Embryonic facial prominence (tissue), 1 donor: ENCODE data around the gene HHAT.
"Not testable (repeated sequence)": the region's sequence is repeated elsewhere in the genome, so short reads cannot be mapped to it uniquely, and the experiment has no call there.

Experiments used
- DNase-seq: peaks from one replicate; pipeline ENCODE4 v3.0.0-alpha.2; 2016; ENCODE audit errors: extremely low spot score

Gene HHAT

GRCh38 chr1:210313921-210314320, 14.8 kb upstream of the HHAT start:
- no peak for DNase-seq

DNA sequence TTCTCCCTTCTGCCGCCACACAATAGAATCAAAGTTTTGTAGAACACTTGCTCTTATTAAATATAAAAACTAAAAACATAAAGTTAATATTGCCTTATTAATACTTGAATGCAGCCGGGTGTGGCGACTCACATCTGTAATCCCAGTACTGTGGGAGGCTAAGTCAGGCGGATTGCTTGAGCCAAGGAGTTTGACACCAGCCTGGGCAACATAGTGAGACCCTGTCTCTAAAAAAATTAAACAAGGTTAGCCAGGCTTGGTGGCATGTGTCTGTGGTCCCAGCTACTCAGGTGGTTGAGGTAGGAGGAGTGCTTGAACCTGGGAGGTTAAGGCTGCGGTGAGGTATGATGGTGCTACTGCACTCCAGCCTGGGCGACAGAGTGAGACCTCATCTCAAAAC, 13.2 kb upstream of the HHAT start:
- no peak for DNase-seq

DNA sequence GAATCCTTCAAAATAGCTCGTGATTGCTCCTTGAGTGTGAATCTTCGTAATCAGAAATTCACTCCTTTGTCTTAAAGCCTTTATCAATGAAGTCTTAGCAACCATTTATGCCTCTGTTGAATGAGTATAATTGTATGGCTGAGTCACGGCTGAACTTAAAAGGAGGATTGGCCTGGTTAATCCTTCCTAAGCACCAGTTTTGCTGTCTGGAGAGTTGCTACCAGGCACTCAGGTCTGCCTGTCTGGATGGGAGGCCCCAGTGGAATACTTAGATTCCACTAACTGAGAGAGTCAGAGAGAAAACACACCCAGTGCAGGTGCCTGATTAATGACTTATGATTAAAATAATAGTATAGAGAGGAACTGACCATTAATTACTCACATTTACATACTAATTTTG, 7.6 kb upstream of the HHAT start:
- no peak for DNase-seq

GRCh38 chr1:210321552-210321951, 7.2 kb upstream of the HHAT start:
- no peak for DNase-seq

- DNase-seq: no peak
These were observed 4.7 kb upstream of the HHAT start for GRCh38 chr1:210323957-210324356.

- DNase-seq: no peak
These were observed 3.6 kb upstream of the HHAT start for GRCh38 chr1:210325026-210325670.

DNA sequence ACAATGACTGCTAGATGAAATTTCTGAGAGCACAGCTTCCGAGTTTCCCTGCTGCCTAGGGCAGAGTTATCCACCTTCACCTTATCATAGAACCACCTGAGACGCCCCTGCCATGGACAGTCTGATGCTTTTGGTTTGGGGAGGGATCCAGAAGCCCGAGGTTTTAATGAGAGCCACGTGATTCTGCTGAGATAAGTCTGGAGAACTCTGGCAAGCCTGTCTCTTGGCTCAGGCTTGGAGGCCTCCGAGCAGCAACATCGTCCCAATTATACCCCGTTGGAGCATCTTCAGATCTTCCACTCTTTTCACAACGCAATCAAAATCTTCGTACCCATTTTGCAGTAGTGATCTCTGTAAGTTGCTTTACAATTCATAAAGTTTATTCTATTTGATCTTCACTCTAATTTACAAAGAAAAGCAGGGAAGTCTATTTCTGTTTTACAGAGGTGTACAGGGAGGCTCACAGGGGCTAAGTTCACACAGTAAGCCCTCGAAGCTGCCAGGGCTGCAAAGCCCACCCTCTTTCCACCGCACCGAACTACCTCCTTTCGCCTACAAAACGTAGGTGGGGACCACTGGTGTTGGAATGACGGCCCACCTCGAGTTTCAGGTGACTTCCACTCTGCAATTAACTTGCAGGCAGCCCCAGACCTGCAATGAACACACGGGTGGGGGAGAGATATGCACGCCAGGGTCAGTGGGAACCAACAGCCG, 513 bp upstream of the HHAT start:
- DNase-seq: no peak

- no peak for DNase-seq
These were observed 1.7 kb downstream of the HHAT start for GRCh38 chr1:210330279-210330866.

DNA sequence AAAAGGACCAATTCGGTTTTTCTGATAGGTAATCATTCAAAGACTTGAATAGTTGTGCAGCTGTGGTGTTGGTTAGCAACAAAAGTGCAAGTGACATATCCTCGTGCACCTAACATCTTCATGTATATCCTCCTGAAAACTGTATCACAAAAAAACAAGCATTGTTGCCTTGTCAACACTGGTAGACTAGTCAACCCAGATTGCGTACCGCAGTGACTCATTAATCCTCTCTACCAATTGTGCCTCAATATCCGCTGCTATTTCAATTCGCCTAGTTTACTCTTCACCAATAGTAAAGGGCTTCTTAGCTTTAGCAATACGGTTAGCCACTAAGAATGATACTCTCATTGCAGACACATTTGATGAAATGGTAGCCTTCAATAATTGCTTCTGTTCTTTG, 3.5 kb downstream of the HHAT start:
- DNase-seq: no peak

DNA sequence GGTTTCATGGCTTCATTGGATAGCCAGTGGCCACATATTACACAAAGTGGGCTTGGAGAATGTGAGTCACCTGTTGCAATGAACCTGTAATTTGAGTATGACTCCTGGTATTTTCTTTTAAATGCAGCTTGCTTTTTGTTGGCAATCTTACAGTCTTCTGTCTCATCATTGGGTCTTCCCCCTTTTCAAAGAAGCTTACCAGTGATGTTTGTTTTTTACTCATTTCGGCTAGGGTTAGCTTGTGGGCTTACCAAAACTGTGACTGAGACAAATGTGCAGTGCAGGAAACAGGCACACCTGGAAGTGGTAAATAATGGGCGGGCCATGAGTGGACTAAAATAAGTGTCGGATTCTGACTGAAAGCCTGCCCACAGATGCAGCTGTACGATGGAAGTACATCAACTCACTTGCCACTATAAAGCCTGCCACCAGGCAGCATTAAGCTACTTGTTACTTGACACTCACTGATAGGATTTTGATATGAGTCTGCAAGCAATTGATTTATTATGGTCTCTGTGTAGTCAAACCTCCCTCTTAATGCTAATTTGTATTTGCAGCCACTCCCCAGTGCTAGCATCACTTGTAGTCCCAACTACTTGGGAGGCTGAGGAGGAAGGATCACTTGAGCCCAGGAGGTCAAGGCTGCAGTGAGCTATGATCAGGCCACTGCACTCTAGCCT, 4.2 kb downstream of the HHAT start:
- DNase-seq: no peak

- DNase-seq: no peak
These were observed 6.3 kb downstream of the HHAT start for GRCh38 chr1:210335001-210335400.

- no peak for DNase-seq
These were observed 7.7 kb downstream of the HHAT start for GRCh38 chr1:210336362-210336761.

DNA sequence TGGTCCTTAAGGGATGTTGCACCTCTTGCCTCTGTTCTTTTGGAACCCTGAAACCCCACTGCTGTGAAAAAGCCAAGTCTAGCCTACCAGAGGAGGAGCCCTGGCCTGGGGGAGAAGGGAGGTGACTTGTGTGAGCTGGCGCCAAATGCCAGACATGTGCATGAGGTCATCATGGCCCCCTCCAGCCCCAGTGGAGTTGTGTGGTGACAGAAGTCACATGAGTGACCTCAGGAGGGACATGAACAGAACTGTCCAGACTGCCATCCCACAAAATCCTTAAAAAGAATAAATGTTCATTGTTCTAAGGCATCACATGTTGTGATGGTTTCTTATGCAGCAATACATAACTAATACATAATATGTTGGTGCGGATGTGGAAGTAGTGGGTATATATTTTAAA, 10.8 kb downstream of the HHAT start:
- no peak for DNase-seq

- no peak for DNase-seq
These were observed 11.6 kb downstream of the HHAT start for GRCh38 chr1:210340311-210340710.

DNA sequence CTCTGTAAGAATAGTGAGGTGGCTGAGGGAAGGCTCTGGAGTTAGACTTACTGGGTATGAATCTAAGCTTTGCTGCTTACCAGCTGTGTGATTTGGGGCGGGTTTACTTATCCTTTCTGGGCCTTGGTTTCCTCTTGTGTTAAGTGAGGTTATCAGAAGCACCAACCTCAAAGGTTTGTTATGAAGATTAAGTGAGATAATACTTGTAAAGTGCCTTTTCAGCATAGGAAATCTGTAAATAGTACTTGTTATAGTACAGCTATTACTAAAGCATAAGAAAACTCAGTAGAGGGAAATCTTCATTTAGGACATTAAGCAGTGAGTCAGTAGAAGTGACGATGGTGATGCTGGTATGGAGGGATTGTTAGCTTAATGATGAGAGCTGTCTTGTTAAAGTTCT, 12.1 kb downstream of the HHAT start:
- no peak for DNase-seq

DNA sequence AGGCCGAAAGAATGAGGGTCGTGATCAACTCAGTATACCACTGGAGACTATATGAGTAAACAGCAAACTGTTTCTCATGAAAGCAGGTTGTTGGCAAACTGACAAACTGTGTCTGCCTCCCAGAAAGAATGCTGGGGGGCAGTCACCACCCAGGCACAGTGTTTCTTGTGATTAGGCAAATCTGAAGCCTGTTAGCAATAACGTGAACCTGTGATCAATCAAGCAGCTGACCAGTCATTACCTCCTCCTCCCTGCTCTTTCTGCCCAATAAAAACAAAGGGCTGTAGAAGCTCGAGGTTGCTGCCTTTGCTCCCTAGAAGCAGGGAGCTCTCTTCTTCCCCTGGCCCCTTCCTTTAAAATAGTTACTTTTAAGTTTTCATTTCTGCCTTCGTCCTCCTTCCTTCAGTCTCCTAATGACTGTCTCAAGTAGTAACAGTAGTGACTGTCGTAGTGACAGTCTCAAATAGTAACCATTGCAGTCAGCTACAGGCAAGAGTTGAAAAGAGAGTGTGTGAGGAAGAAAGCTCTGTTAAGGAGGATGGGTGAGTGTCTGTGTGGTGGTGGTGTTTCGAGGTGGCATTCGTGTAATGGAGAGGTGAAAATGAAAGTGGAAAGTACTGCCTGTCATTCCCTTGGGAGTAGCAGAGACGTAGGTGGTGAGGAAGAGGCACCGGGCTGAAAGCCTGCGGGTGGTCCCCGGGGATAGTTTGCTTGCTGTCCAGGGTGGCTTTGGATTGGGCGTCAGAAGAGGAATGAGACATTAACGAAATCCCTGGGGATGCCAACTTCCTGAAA, 14.5 kb downstream of the HHAT start:
- no peak for DNase-seq

DNA sequence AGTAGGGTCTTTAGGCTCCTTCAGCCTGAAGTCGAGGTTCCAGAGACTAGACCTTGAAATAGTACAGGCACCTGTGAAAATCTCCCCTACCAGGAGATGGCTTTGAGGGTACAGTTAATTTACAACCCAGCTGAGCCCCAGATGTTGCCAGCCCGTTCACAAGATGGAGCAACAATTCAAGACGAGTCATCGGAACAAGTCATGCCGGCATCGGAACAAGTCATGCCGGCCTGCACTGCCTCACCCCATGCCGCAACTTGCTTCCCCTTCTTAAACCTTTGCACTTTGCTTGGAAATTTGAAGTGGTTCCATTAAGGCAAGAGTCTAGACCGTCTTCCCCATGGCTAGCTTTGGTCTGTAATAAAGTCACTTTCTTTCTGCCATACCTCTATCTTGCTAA, 16.0 kb downstream of the HHAT start:
- no peak for DNase-seq

- DNase-seq: no peak
These were observed 18.4 kb downstream of the HHAT start for GRCh38 chr1:210347112-210347511.

DNA sequence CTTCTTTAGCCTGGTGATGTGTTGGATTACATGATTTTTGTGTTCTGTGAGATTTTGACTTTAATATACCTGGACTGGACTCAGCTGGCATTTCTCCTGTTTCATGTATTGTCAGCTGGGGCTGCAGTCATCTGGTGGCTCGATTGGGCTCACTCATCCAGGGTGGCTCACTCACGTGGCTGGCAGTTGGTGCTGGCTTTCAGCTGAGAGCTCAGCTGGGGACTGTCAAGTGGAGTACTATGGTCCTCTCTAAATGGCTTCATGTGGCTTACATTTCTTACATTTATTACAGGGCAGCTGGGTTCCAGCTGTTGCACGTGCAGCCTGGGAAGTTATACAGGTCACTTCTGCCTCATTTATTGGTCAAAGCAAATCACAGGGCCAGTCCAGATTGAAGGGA, 22.8 kb downstream of the HHAT start:
- no peak for DNase-seq

- no peak for DNase-seq
These were observed 23.9 kb downstream of the HHAT start for GRCh38 chr1:210352575-210352974.

DNA sequence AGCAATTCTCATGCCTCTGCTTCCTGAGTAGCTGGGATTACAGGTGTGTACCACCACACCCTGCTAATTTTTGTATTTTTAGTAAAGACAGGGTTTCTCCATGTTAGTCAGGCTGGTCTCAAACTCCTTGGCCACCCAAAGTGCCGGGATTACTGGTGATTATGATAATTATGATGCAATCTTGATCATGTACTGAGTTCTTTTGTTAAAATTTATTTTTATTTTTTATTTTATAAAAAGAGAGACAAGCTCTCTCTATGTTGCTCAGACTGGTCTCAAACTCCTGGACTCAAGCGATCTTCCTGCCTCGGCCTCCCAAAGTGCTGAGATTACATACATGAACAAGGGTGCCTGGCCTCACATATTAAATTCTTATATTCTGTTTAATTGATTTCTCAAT, 25.6 kb downstream of the HHAT start:
- not testable (repeated sequence) for DNase-seq

DNA sequence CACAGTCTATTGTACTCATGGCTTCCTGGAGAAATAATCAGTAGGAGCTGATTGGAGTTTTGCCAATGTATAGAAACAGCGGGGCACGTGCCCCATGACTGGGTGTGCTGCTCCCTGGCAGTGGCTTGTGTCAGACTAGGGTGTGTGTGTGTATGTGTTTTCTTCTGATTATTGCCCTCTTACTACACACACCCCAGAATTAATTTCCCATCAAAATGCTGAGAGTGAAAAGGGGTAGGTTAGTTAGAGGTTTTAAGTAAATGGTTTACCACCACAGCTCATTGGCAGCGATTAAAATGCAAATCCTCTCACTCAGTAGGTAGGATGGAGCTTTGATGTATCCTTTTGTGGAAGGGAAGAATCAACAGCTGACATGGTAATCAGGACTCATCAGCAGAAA, 29.9 kb downstream of the HHAT start:
- no peak for DNase-seq
